Measurements from ENCODE around the gene FOXRED2.

DNA sequence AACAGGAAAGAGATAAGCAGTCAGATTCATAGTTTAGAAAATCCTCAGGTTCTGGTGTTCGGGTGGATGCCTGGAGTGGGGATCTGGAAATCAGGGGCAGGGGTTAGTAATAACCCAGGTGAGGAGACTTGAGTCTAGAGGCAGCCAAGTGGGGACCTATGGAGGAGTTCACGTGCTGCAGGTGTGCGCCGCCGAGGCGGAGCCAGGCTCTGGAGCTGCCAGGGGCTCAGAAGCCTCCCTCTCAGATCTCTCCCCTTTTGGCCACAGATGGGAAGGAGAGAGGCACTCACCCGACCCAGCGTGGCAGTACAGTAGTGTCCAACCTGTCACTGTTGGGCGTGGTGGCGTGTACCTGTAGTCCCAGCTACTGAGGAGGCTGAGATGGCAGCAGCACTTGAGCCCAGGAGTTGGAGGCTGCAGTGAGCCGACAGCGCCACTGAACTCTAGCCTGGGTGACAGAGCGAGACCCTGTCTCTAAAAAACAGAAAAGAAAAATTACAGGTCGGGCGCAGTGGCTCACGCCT is 52.9 kb downstream of the FOXRED2 start:
- TF ChIP-seq, protein P1, sequence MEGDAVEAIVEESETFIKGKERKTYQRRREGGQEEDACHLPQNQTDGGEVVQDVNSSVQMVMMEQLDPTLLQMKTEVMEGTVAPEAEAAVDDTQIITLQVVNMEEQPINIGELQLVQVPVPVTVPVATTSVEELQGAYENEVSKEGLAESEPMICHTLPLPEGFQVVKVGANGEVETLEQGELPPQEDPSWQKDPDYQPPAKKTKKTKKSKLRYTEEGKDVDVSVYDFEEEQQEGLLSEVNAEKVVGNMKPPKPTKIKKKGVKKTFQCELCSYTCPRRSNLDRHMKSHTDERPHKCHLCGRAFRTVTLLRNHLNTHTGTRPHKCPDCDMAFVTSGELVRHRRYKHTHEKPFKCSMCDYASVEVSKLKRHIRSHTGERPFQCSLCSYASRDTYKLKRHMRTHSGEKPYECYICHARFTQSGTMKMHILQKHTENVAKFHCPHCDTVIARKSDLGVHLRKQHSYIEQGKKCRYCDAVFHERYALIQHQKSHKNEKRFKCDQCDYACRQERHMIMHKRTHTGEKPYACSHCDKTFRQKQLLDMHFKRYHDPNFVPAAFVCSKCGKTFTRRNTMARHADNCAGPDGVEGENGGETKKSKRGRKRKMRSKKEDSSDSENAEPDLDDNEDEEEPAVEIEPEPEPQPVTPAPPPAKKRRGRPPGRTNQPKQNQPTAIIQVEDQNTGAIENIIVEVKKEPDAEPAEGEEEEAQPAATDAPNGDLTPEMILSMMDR (conservative IDR thresholded peaks at IDR 0.05; ENCODE audit: low read depth, low read length), result no peak
- no peak for TF ChIP-seq RFX5 (IDR thresholded peaks at IDR 0.05; ENCODE audit: low read depth, low read length)
- TF ChIP-seq MAFK (IDR thresholded peaks at IDR 0.05; ENCODE audit: low read depth, low read length), result no peak
- no peak for TF ChIP-seq POLR2A (IDR thresholded peaks at IDR 0.05; ENCODE audit: low read depth, low read length)
- TF ChIP-seq BHLHE40 (IDR thresholded peaks at IDR 0.05; ENCODE audit: low read depth, low read length), result no peak
- TF ChIP-seq, protein P2, sequence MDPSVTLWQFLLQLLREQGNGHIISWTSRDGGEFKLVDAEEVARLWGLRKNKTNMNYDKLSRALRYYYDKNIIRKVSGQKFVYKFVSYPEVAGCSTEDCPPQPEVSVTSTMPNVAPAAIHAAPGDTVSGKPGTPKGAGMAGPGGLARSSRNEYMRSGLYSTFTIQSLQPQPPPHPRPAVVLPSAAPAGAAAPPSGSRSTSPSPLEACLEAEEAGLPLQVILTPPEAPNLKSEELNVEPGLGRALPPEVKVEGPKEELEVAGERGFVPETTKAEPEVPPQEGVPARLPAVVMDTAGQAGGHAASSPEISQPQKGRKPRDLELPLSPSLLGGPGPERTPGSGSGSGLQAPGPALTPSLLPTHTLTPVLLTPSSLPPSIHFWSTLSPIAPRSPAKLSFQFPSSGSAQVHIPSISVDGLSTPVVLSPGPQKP (IDR thresholded peaks at IDR 0.05; ENCODE audit: borderline replicate concordance, low read depth, low read length), result no peak
- TF ChIP-seq FOS (IDR thresholded peaks at IDR 0.05; ENCODE audit: low read depth, low read length), result no peak
- TF ChIP-seq CEBPB (IDR thresholded peaks at IDR 0.05; ENCODE audit: low read depth, low read length), result no peak
